ENCODE data around the gene CHRNA4.

CHRNA4 gene

GRCh38 chr20:63377256-63377941 is 16.2 kb upstream of the CHRNA4 start:
- no peak for DNase-seq (ENCODE audit: low spot score)

- DNase-seq (ENCODE audit: low spot score) = no peak
These were observed 15.4 kb upstream of the CHRNA4 start for GRCh38 chr20:63376283-63377250.

- DNase-seq (ENCODE audit: low spot score) = no peak
These were observed 14.3 kb upstream of the CHRNA4 start for GRCh38 chr20:63375438-63375837.

- no peak for DNase-seq (ENCODE audit: low spot score)
These were observed 13.4 kb upstream of the CHRNA4 start for GRCh38 chr20:63374504-63374903.

GRCh38 chr20:63373996-63374395 is 12.8 kb upstream of the CHRNA4 start:
- DNase-seq (ENCODE audit: low spot score) = no peak

- no peak for DNase-seq (ENCODE audit: low spot score)
These were observed 12.1 kb upstream of the CHRNA4 start for GRCh38 chr20:63372971-63373885.

- DNase-seq (ENCODE audit: low spot score) = no peak
These were observed 10.2 kb upstream of the CHRNA4 start for GRCh38 chr20:63371291-63371865.

GRCh38 chr20:63370618-63371187 is 9.6 kb upstream of the CHRNA4 start:
- DNase-seq (ENCODE audit: low spot score) = no peak

GRCh38 chr20:63369724-63370617 is 8.8 kb upstream of the CHRNA4 start:
- DNase-seq (ENCODE audit: low spot score) = no peak

GRCh38 chr20:63369024-63369530 is 7.9 kb upstream of the CHRNA4 start:
- no peak for DNase-seq (ENCODE audit: low spot score)

- DNase-seq (ENCODE audit: low spot score) = no peak
These were observed 7.0 kb upstream of the CHRNA4 start for GRCh38 chr20:63368151-63368550.

- no peak for DNase-seq (ENCODE audit: low spot score)
These were observed 6.4 kb upstream of the CHRNA4 start for GRCh38 chr20:63367446-63368055.

- no peak for DNase-seq (ENCODE audit: low spot score)
These were observed 5.5 kb upstream of the CHRNA4 start for GRCh38 chr20:63366390-63367365.

GRCh38 chr20:63365601-63366389 is 4.6 kb upstream of the CHRNA4 start:
- DNase-seq (ENCODE audit: low spot score) = no peak

GRCh38 chr20:63364801-63365585 is 3.8 kb upstream of the CHRNA4 start:
- no peak for DNase-seq (ENCODE audit: low spot score)

- no peak for DNase-seq (ENCODE audit: low spot score)
These were observed 2.9 kb upstream of the CHRNA4 start for GRCh38 chr20:63363981-63364561.

Data from LoVo (cell line).